ENCODE data around the gene COX7A2.

COX7A2 gene

GRCh38 chr6:75188221-75188925, 55.2 kb downstream of the COX7A2 start:
- TF ChIP-seq, protein P1, sequence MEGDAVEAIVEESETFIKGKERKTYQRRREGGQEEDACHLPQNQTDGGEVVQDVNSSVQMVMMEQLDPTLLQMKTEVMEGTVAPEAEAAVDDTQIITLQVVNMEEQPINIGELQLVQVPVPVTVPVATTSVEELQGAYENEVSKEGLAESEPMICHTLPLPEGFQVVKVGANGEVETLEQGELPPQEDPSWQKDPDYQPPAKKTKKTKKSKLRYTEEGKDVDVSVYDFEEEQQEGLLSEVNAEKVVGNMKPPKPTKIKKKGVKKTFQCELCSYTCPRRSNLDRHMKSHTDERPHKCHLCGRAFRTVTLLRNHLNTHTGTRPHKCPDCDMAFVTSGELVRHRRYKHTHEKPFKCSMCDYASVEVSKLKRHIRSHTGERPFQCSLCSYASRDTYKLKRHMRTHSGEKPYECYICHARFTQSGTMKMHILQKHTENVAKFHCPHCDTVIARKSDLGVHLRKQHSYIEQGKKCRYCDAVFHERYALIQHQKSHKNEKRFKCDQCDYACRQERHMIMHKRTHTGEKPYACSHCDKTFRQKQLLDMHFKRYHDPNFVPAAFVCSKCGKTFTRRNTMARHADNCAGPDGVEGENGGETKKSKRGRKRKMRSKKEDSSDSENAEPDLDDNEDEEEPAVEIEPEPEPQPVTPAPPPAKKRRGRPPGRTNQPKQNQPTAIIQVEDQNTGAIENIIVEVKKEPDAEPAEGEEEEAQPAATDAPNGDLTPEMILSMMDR (conservative IDR thresholded peaks at IDR 0.05; ENCODE audit: low read depth, low read length): no peak
- H3K36me3 ChIP-seq (ENCODE audit: insufficient read depth): no peaks in the 10 kb centered on the region
- H3K4me3 ChIP-seq (IDR thresholded peaks at IDR 0.05; ENCODE audit: insufficient read depth, low read depth, low read length): no peak overlapping the region
- H3K4me2 ChIP-seq: no peak overlapping the region
- H3K27me3 ChIP-seq (ENCODE audit: insufficient read depth, low read depth): no peaks in the 10 kb centered on the region
- H3K79me2 ChIP-seq (ENCODE audit: insufficient read depth, low read depth): no peaks in the 10 kb centered on the region
- no peak overlapping the region for H3K9ac ChIP-seq
- H4K20me1 ChIP-seq (ENCODE audit: insufficient read depth): no peaks in the 10 kb centered on the region
- no peak overlapping the region for H2AFZ ChIP-seq (ENCODE audit: low read depth)
- H3K27ac ChIP-seq: no peak overlapping the region
- H3K4me1 ChIP-seq (ENCODE audit: low read depth, poor library complexity, severe bottlenecking): no peaks in the 10 kb centered on the region

Measured in KMS-11 (cell line).